SK-N-SH treated with all-trans-retinoic acid at 6 μM for 48 hours (cell line): ENCODE data around the gene XDH.

ENCODE experiments used
- ATAC-seq: fragments of 200-7000 bp; cut with Tn5 transposase; 3 replicates; pipeline ENCODE4 v1.9.1; 2020; ENCODE audit warnings: mild to moderate bottlenecking, moderate library complexity
- ARNTL ChIP-seq: fragments of 450-650 bp; formaldehyde crosslinking; IDR thresholded peaks from 2 replicates; pipeline ENCODE4 v1.5.0; 2020; ENCODE audit warnings: low read depth, mild to moderate bottlenecking, moderate library complexity, borderline replicate concordance
- CSDC2 ChIP-seq: fragments of 250-450 bp; sonication (Bioruptor Pico); IDR thresholded peaks from 2 replicates; pipeline ENCODE4 v1.5.0; 2020; ENCODE audit warnings: mild to moderate bottlenecking, moderate library complexity
- CSRNP3 ChIP-seq: fragments of 250-450 bp; sonication (Bioruptor Pico); IDR thresholded peaks from 2 replicates; pipeline ENCODE4 v1.5.1; 2021; ENCODE audit warnings: mild to moderate bottlenecking, moderate library complexity
- ESRRG ChIP-seq: fragments of 250-450 bp; sonication (Bioruptor Pico); IDR thresholded peaks from 2 replicates; pipeline ENCODE4 v1.6.1; 2021; ENCODE audit warnings: mild to moderate bottlenecking
- GLIS3 ChIP-seq: fragments of 250-450 bp; sonication (Bioruptor Pico); IDR thresholded peaks from 2 replicates; pipeline ENCODE4 v1.5.0; 2020; ENCODE audit warnings: mild to moderate bottlenecking, moderate library complexity
- ISL1 ChIP-seq: fragments of 250-450 bp; sonication (Bioruptor Pico); IDR thresholded peaks from 2 replicates; pipeline ENCODE4 v2.1.2; 2022; ENCODE audit warnings: mild to moderate bottlenecking, moderate library complexity
- OSR1 ChIP-seq: fragments of 250-450 bp; sonication (Bioruptor Pico); IDR thresholded peaks from 2 replicates; pipeline ENCODE4 v1.8.0; 2022; ENCODE audit warnings: moderate library complexity, mild to moderate bottlenecking, inconsistent platforms
- PPARA ChIP-seq: fragments of 250-450 bp; sonication (Bioruptor Pico); IDR thresholded peaks from 2 replicates; pipeline ENCODE4 v1.5.0; 2020; ENCODE audit warnings: mild to moderate bottlenecking, borderline replicate concordance
- RARB ChIP-seq: fragments of 250-450 bp; sonication (Bioruptor Pico); IDR thresholded peaks from 2 replicates; pipeline ENCODE4 v1.8.0; 2021; ENCODE audit warnings: mild to moderate bottlenecking, moderate library complexity
- SNAI2 ChIP-seq: fragments of 250-450 bp; sonication (Bioruptor Pico); IDR thresholded peaks from 2 replicates; pipeline ENCODE4 v1.5.0; 2020; ENCODE audit warnings: mild to moderate bottlenecking, moderate library complexity
- TCF4 ChIP-seq: fragments of 250-450 bp; sonication (Bioruptor Pico); IDR thresholded peaks from 2 replicates; pipeline ENCODE4 v1.8.0; 2021; ENCODE audit warnings: mild to moderate bottlenecking, moderate library complexity, borderline replicate concordance
- ZC3H10 ChIP-seq: fragments of 250-450 bp; sonication (Bioruptor Pico); IDR thresholded peaks from 2 replicates; pipeline ENCODE4 v1.5.1; 2021; ENCODE audit warnings: mild to moderate bottlenecking, moderate library complexity
- ZFP3 ChIP-seq: fragments of 250-450 bp; sonication (Bioruptor Pico); IDR thresholded peaks from 2 replicates; pipeline ENCODE4 v1.5.0; 2020; ENCODE audit warnings: mild to moderate bottlenecking, moderate library complexity
- ZFP30 ChIP-seq: fragments of 450-650 bp; formaldehyde crosslinking; IDR thresholded peaks from 2 replicates; pipeline ENCODE4 v1.5.0; 2022; ENCODE audit warnings: mild to moderate bottlenecking, moderate library complexity
- ZNF565 ChIP-seq: fragments of 450-650 bp; formaldehyde crosslinking; conservative IDR thresholded peaks from 2 replicates; pipeline ENCODE4 v1.5.0; 2020; ENCODE audit warnings: low read depth, mild to moderate bottlenecking, moderate library complexity
- ZNF70 ChIP-seq: fragments of 450-650 bp; formaldehyde crosslinking; IDR thresholded peaks from 2 replicates; pipeline ENCODE4 v1.5.0; 2020; ENCODE audit warnings: mild to moderate bottlenecking, moderate library complexity
- ZNF8 ChIP-seq: fragments of 450-650 bp; formaldehyde crosslinking; IDR thresholded peaks from 2 replicates; pipeline ENCODE4 v1.5.0; 2020; ENCODE audit warnings: mild to moderate bottlenecking, moderate library complexity
- TF ChIP-seq, protein P1 (sequence below): fragments of 250-450 bp; sonication (Bioruptor Pico); IDR thresholded peaks from 2 replicates; pipeline ENCODE4 v1.8.0; 2020; ENCODE audit warnings: mild to moderate bottlenecking, moderate library complexity, borderline replicate concordance
- TF ChIP-seq, protein P2 (sequence below): fragments of 250-450 bp; sonication (Bioruptor Pico); IDR thresholded peaks from 2 replicates; pipeline ENCODE4 v1.5.0; 2020; ENCODE audit warnings: mild to moderate bottlenecking, moderate library complexity

Gene XDH

DNA sequence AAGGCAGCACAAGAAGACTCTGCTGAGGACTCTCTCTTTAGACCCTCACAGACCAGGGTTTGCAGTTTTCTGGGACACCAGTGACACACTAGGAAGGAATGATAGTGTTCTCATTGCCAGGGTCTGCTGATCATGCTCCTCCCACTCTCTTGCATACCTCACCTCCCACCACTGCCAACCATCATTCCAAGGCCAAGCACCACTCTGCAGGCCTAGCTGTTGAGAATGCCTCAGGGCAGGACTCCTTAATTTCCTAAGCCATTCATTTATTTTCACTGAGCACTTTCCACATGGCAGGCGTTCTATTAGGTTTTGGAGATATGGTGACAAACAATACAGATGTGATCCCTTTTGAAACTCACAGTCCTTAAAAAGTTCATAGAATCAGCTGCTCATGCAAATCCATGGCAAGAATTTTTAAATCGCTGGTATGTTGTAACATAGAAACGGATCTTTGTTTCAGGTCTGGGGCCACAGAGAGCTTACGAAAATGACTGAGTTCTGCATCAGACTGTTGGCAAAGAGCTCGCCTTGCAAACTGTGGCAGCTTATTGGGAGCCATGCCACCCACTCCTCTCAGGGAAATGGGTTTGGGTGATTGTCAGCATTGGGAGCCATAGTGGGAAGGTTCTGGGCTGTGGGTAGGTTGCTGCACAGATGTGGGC is 78.5 kb downstream of the XDH start:
- ATAC-seq = peak; percentile 24
- TF ChIP-seq ISL1 (CRISPR knock-in tag) (no peak), CSDC2 (no peak), ZNF70 (no peak), OSR1 (CRISPR knock-in tag) (no peak), TCF4 (CRISPR knock-in tag) (no peak), ZFP3 (CRISPR knock-in tag) (no peak), RARB (CRISPR knock-in tag) (no peak), ZNF8 (CRISPR knock-in tag) (no peak), ESRRG (CRISPR knock-in tag) (no peak), GLIS3 (CRISPR knock-in tag) (no peak), PPARA (CRISPR knock-in tag) (no peak)
- TF ChIP-seq, protein P1, sequence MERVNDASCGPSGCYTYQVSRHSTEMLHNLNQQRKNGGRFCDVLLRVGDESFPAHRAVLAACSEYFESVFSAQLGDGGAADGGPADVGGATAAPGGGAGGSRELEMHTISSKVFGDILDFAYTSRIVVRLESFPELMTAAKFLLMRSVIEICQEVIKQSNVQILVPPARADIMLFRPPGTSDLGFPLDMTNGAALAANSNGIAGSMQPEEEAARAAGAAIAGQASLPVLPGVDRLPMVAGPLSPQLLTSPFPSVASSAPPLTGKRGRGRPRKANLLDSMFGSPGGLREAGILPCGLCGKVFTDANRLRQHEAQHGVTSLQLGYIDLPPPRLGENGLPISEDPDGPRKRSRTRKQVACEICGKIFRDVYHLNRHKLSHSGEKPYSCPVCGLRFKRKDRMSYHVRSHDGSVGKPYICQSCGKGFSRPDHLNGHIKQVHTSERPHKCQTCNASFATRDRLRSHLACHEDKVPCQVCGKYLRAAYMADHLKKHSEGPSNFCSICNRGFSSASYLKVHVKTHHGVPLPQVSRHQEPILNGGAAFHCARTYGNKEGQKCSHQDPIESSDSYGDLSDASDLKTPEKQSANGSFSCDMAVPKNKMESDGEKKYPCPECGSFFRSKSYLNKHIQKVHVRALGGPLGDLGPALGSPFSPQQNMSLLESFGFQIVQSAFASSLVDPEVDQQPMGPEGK (CRISPR knock-in tag) = no peak

- TF ChIP-seq ARNTL (no peak), PPARA (CRISPR knock-in tag) (no peak), ZFP3 (CRISPR knock-in tag) (no peak), ZNF565 (CRISPR knock-in tag) (no peak), ZFP30 (no peak), OSR1 (CRISPR knock-in tag) (no peak), CSDC2 (no peak), GLIS3 (CRISPR knock-in tag) (no peak), ZC3H10 (CRISPR knock-in tag) (no peak), ESRRG (CRISPR knock-in tag) (no peak), CSRNP3 (CRISPR knock-in tag) (no peak), ISL1 (CRISPR knock-in tag) (no peak)
- TF ChIP-seq, protein P2, sequence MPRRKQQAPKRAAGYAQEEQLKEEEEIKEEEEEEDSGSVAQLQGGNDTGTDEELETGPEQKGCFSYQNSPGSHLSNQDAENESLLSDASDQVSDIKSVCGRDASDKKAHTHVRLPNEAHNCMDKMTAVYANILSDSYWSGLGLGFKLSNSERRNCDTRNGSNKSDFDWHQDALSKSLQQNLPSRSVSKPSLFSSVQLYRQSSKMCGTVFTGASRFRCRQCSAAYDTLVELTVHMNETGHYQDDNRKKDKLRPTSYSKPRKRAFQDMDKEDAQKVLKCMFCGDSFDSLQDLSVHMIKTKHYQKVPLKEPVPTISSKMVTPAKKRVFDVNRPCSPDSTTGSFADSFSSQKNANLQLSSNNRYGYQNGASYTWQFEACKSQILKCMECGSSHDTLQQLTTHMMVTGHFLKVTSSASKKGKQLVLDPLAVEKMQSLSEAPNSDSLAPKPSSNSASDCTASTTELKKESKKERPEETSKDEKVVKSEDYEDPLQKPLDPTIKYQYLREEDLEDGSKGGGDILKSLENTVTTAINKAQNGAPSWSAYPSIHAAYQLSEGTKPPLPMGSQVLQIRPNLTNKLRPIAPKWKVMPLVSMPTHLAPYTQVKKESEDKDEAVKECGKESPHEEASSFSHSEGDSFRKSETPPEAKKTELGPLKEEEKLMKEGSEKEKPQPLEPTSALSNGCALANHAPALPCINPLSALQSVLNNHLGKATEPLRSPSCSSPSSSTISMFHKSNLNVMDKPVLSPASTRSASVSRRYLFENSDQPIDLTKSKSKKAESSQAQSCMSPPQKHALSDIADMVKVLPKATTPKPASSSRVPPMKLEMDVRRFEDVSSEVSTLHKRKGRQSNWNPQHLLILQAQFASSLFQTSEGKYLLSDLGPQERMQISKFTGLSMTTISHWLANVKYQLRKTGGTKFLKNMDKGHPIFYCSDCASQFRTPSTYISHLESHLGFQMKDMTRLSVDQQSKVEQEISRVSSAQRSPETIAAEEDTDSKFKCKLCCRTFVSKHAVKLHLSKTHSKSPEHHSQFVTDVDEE (CRISPR knock-in tag) = no peak
- ATAC-seq = peak; percentile 3
These were observed 80.1 kb downstream of the XDH start for GRCh38 chr2:31334311-31335026.

DNA sequence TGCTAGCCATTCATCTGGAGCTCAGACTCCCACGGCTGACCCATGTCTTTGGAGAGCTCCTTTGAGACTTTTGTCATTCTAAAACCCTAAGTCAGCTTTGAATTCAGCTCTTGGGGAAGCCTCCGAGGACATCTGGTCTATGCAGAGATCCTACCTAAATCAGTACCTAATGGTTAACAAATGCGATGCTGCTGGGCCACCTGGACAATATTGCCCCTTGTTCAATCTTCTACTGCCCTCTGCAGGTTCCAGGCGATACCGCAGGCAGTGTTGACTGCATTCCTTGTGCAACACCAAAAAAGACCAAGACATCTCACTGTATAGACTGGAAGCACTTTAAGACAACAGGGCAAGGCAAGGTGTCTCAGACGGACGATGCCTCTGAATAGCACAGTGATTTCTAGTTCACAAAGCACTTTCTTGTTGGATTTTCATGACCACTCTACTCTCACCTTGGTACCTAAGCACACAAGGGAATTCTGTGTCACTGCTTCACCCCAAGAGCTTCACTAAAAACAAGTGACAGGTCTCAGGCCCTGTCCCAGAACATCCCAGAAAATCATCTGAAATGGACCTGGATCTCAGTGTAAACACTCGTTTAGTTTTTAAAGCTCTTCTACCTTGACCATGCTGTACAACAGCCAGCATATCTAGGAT is 80.9 kb downstream of the XDH start:
- TF ChIP-seq TCF4 (CRISPR knock-in tag) (peak; percentile 85), SNAI2 (no peak)
- TF ChIP-seq, protein P2 (CRISPR knock-in tag) = 0 out of 2 replicates have a peak, but pooled peaks have one; percentile 43
- ATAC-seq = peak; percentile 74
